HEK293 (cell line): ENCODE results near the gene DSN1.

Experiments
- ATF2 ChIP-seq: fragments of 450-650 bp; formaldehyde crosslinking; IDR thresholded peaks from 2 replicates; pipeline ENCODE4 v1.5.1; 2016; ENCODE audit warnings: missing biosample characterization, missing genetic modification characterization, low read depth
- BCL6B ChIP-seq: fragments of 450-650 bp; formaldehyde crosslinking; IDR thresholded peaks from 2 replicates; pipeline ENCODE4 v1.5.1; 2017; ENCODE audit warnings: missing biosample characterization, missing genetic modification characterization
- EGR2 ChIP-seq: fragments of 450-650 bp; formaldehyde crosslinking; IDR thresholded peaks from 2 replicates; pipeline ENCODE4 v1.5.1; 2016; ENCODE audit warnings: low read depth, missing biosample characterization, missing genetic modification characterization
- GFI1B ChIP-seq: fragments of 450-650 bp; formaldehyde crosslinking; IDR thresholded peaks from 2 replicates; pipeline ENCODE4 v1.5.1; 2016; ENCODE audit warnings: missing biosample characterization, missing genetic modification characterization
- GLIS2 ChIP-seq: fragments of 450-650 bp; formaldehyde crosslinking; IDR thresholded peaks from 2 replicates; pipeline ENCODE4 v1.5.1; 2016; ENCODE audit warnings: missing biosample characterization, missing genetic modification characterization
- KLF7 ChIP-seq: fragments of 450-650 bp; formaldehyde crosslinking; IDR thresholded peaks from 2 replicates; pipeline ENCODE4 v1.5.1; 2016; ENCODE audit warnings: missing biosample characterization, missing genetic modification characterization, borderline replicate concordance
- PBX3 ChIP-seq: sonication (generic); formaldehyde crosslinking; IDR thresholded peaks from 2 replicates; pipeline ENCODE4 v1.8.1; 2022; ENCODE audit warnings: mild to moderate bottlenecking, moderate library complexity, missing genetic modification reagents
- RBAK ChIP-seq: fragments of 450-650 bp; formaldehyde crosslinking; IDR thresholded peaks from 2 replicates; pipeline ENCODE4 v1.5.1; 2016; ENCODE audit warnings: missing biosample characterization, missing genetic modification characterization
- SETDB1 ChIP-seq: IDR thresholded peaks from one replicate; pipeline ENCODE4 v1.6.1; 2017; ENCODE audit warnings: mild to moderate bottlenecking, low read length, moderate library complexity, mixed read lengths; ENCODE audit not compliant: insufficient read length
- SP7 ChIP-seq: fragments of 450-650 bp; formaldehyde crosslinking; IDR thresholded peaks from 2 replicates; pipeline ENCODE4 v1.5.1; 2016; ENCODE audit warnings: missing biosample characterization, missing genetic modification characterization
- ZBTB49 ChIP-seq: fragments of 450-650 bp; formaldehyde crosslinking; IDR thresholded peaks from 2 replicates; pipeline ENCODE4 v1.5.1; 2016; ENCODE audit warnings: missing biosample characterization, missing genetic modification characterization, low read depth
- ZBTB7A ChIP-seq: fragments of 450-650 bp; formaldehyde crosslinking; IDR thresholded peaks from 2 replicates; pipeline ENCODE4 v1.5.1; 2016; ENCODE audit warnings: low read depth, missing biosample characterization, missing genetic modification characterization
- ZFP69B ChIP-seq: fragments of 450-650 bp; formaldehyde crosslinking; IDR thresholded peaks from 2 replicates; pipeline ENCODE4 v1.5.1; 2016; ENCODE audit warnings: missing biosample characterization, missing genetic modification characterization
- ZNF138 ChIP-seq: fragments of 450-650 bp; formaldehyde crosslinking; IDR thresholded peaks from 2 replicates; pipeline ENCODE4 v1.5.1; 2016; ENCODE audit warnings: missing biosample characterization, missing genetic modification characterization, borderline replicate concordance
- ZNF16 ChIP-seq: fragments of 450-650 bp; formaldehyde crosslinking; IDR thresholded peaks from 2 replicates; pipeline ENCODE4 v1.5.1; 2016; ENCODE audit warnings: low read depth, missing biosample characterization, missing genetic modification characterization
- ZNF2 ChIP-seq: fragments of 450-650 bp; formaldehyde crosslinking; IDR thresholded peaks from 2 replicates; pipeline ENCODE4 v1.5.1; 2016; ENCODE audit warnings: missing biosample characterization, missing genetic modification characterization
- ZNF26 ChIP-seq: fragments of 450-650 bp; formaldehyde crosslinking; IDR thresholded peaks from 2 replicates; pipeline ENCODE4 v1.5.1; 2016; ENCODE audit warnings: missing biosample characterization, missing genetic modification characterization
- ZNF433 ChIP-seq: fragments of 450-650 bp; formaldehyde crosslinking; IDR thresholded peaks from 2 replicates; pipeline ENCODE4 v1.5.1; 2016; ENCODE audit warnings: missing biosample characterization, missing genetic modification characterization, low read depth
- ZNF510 ChIP-seq: fragments of 450-650 bp; formaldehyde crosslinking; IDR thresholded peaks from 2 replicates; pipeline ENCODE4 v1.5.1; 2018; ENCODE audit warnings: mild to moderate bottlenecking, missing genetic modification characterization, missing biosample characterization; ENCODE audit not compliant: insufficient replicate concordance
- ZNF521 ChIP-seq: fragments of 450-650 bp; formaldehyde crosslinking; IDR thresholded peaks from 2 replicates; pipeline ENCODE4 v1.5.1; 2017; ENCODE audit warnings: missing biosample characterization, mild to moderate bottlenecking, missing genetic modification characterization
- ZNF561 ChIP-seq: fragments of 450-650 bp; IDR thresholded peaks from 2 replicates; pipeline ENCODE4 v1.5.1; 2018; ENCODE audit warnings: missing biosample characterization, missing genetic modification characterization, borderline replicate concordance
- ZNF626 ChIP-seq: fragments of 450-650 bp; sonication (Bioruptor Pico); formaldehyde crosslinking; IDR thresholded peaks from 2 replicates; pipeline ENCODE4 v1.5.1; 2018; ENCODE audit warnings: missing biosample characterization, missing genetic modification characterization, inconsistent platforms
- ZNF645 ChIP-seq: fragments of 450-650 bp; formaldehyde crosslinking; IDR thresholded peaks from 2 replicates; pipeline ENCODE4; 2016; ENCODE audit warnings: missing biosample characterization, missing genetic modification characterization
- ZNF658 ChIP-seq: fragments of 450-650 bp; formaldehyde crosslinking; IDR thresholded peaks from 2 replicates; pipeline ENCODE4; 2016; ENCODE audit warnings: missing biosample characterization, missing genetic modification characterization
- ZNF704 ChIP-seq: fragments of 450-650 bp; formaldehyde crosslinking; IDR thresholded peaks from 2 replicates; pipeline ENCODE4 v1.5.1; 2016; ENCODE audit warnings: missing biosample characterization, missing genetic modification characterization
- ZNF768 ChIP-seq: fragments of 450-650 bp; formaldehyde crosslinking; IDR thresholded peaks from 2 replicates; pipeline ENCODE4 v1.5.1; 2018; ENCODE audit warnings: missing biosample characterization, mild to moderate bottlenecking, missing genetic modification characterization
- ZNF776 ChIP-seq: fragments of 450-650 bp; formaldehyde crosslinking; IDR thresholded peaks from 2 replicates; pipeline ENCODE4 v1.5.0; 2017; ENCODE audit warnings: missing biosample characterization, missing genetic modification characterization, borderline replicate concordance
- ZNF843 ChIP-seq: fragments of 450-650 bp; formaldehyde crosslinking; IDR thresholded peaks from 2 replicates; pipeline ENCODE4 v1.5.1; 2016; ENCODE audit warnings: missing biosample characterization, missing genetic modification characterization
- ZSCAN30 ChIP-seq: fragments of 450-650 bp; IDR thresholded peaks from 2 replicates; pipeline ENCODE4 v1.5.1; 2018; ENCODE audit warnings: missing biosample characterization, mild to moderate bottlenecking, missing genetic modification characterization, moderate library complexity

The DSN1 gene

GRCh38 chr20:36773107-36773596 is 411 bp downstream of the DSN1 start (continued):
- TF ChIP-seq ZNF561 (tag by site-specific recombination), result 0 out of 2 replicates have a peak, but pooled peaks have one; percentile 5
- peak; percentile 15; the same call in 1 of the 2 replicates for TF ChIP-seq GLIS2
- TF ChIP-seq ZNF626 (tag by site-specific recombination), result no peak
- TF ChIP-seq GFI1B (tag by site-specific recombination), result no peak
- no peak for TF ChIP-seq ZNF138
- no peak for TF ChIP-seq ZNF768 (tag by site-specific recombination)
- no peak for TF ChIP-seq ZNF704
- no peak for TF ChIP-seq ZNF433 (tag by site-specific recombination)
- no peak for TF ChIP-seq SETDB1
- no peak for TF ChIP-seq ZNF521 (tag by site-specific recombination)
- 0 out of 2 replicates have a peak, but pooled peaks have one; percentile 19 for TF ChIP-seq ZSCAN30 (tag by site-specific recombination)
- TF ChIP-seq ZBTB7A (tag by site-specific recombination), result no peak
- TF ChIP-seq ZNF843 (tag by site-specific recombination), result no peak
- TF ChIP-seq PBX3 (CRISPR knock-in tag), result no peak
- TF ChIP-seq SP7 (tag by site-specific recombination), result no peak
- TF ChIP-seq ZNF510 (tag by site-specific recombination), result no peak
- TF ChIP-seq ZFP69B (tag by site-specific recombination), result no peak
- no peak for TF ChIP-seq ZNF776 (tag by site-specific recombination)
- no peak for TF ChIP-seq ZNF645 (tag by site-specific recombination)
- TF ChIP-seq ZNF26, result no peak
- no peak for TF ChIP-seq ZNF658 (tag by site-specific recombination)
- TF ChIP-seq ATF2 (tag by site-specific recombination), result no peak
- TF ChIP-seq KLF7 (tag by site-specific recombination), result no peak
- TF ChIP-seq BCL6B, result no peak
- no peak for TF ChIP-seq EGR2 (tag by site-specific recombination)
- peak; percentile 21; the same call in 1 of the 2 replicates for TF ChIP-seq ZNF2 (tag by site-specific recombination)
- no peak for TF ChIP-seq ZNF16 (tag by site-specific recombination)
- no peak for TF ChIP-seq ZBTB49 (tag by site-specific recombination)
- no peak for TF ChIP-seq RBAK (tag by site-specific recombination)
